Heart right ventricle (tissue), 16 donors: ENCODE results near the gene RBMS3. TPM values are rescaled to one million over a fixed set of nuclear protein-coding genes. Genes with fewer than 3 reads are reported as not detected.
A peak's percentile ranks its signal among the peaks of the same experiment; 100 is the strongest.

Experiments used
- ATAC-seq, 8 donors: fragments of 200-7000 bp; cut with Tn5 transposase; one replicate each; pipeline ENCODE4 v1.9.1; 2020; ENCODE audit warnings: mild to moderate bottlenecking in 8 of 8, moderate library complexity in 8 of 8, moderate number of reproducible peaks in 1 of 8
- DNase-seq, 2 donors: peaks; one replicate each; pipeline ENCODE4 v3.0.0-alpha.2; 2020
- H3K27ac ChIP-seq, 10 donors: fragments of 200-600 bp; sonication (generic) in 2 of 10; one replicate each; pipeline versions ENCODE4 v1.5.0 to v1.8.0; 2020 to 2022; ENCODE audit warnings: mild to moderate bottlenecking in 3 of 10
- H3K27me3 ChIP-seq, 7 donors: fragments of 200-600 bp; one replicate each; pipeline ENCODE4 v1.8.0; 2021 to 2022; ENCODE audit warnings: mild to moderate bottlenecking in 2 of 7
- H3K36me3 ChIP-seq, 9 donors: fragments of 200-600 bp; sonication (generic) in 1 of 9; one replicate each; pipeline versions ENCODE4 v1.5.0 to v1.8.0; 2020 to 2022; ENCODE audit warnings: mild to moderate bottlenecking in 2 of 9
- H3K4me1 ChIP-seq, 9 donors: fragments of 200-600 bp; sonication (generic) in 1 of 9; one replicate each; pipeline versions ENCODE4 v1.5.0 to v1.8.0; 2020 to 2022; ENCODE audit warnings: mild to moderate bottlenecking in 4 of 9
- H3K4me3 ChIP-seq, 10 donors: fragments of 200-600 bp; sonication (generic) in 2 of 10; one replicate each; pipeline versions ENCODE4 v1.5.0 to v1.8.0; 2020 to 2022; ENCODE audit warnings: mild to moderate bottlenecking in 7 of 10, moderate library complexity in 2 of 10
- H3K9me3 ChIP-seq, 11 donors: fragments of 200-600 bp in 10 of 11; sonication (generic) in 2 of 11; one replicate each; pipeline versions ENCODE4 v1.5.0 to v1.8.0; 2013 to 2022; ENCODE audit warnings: mild to moderate bottlenecking in 2 of 11, control low read depth in 1 of 11, moderate library complexity in 1 of 11
- CTCF ChIP-seq, 9 donors: fragments of 200-600 bp; sonication (generic) in 2 of 9; IDR thresholded peaks; one replicate each; pipeline versions ENCODE4 v1.5.0 to v1.8.0; 2021 to 2022; ENCODE audit warnings: antibody characterized with exemption in 9 of 9, mild to moderate bottlenecking in 5 of 9, moderate library complexity in 1 of 9
- WGBS, 2 donors: extraction: QIAGEN DNeasy Blood & Tissue Kit; methylation state at CpG; one replicate each; pipeline ENCODE4 v1.1.7; 2013; ENCODE audit warnings: inconsistent platforms in 1 of 2; 5-methylcytosine and 5-hydroxymethylcytosine counted together
- intact Hi-C, 10 donors: fragments of 100-400 bp; cut with DNase I; formaldehyde crosslinking; loops; one replicate each; pipeline versions ENCODE4 v1.11.1 to v1.14.2; 2022
- polyA plus RNA-seq, 2 donors: library from polyadenylated mRNA; stranded (reverse); fragments of 200-250 nt; gene quantifications; one replicate each; pipeline ENCODE4 v1.2.3, GENCODE V29; 2013
- total RNA-seq, 10 donors: library from RNA; stranded (reverse); fragmentation: NEBNext Ultra II Directional in 3 of 10; extraction: Animal tissue kit (Norgen Biotek cat#: 25700) in 3 of 10; gene quantifications; one replicate each; pipeline versions ENCODE4 v1.2.1 to v1.2.4, GENCODE V29; 2021 to 2023
- donor health status: Arrhythmogenic right ventricular cardiomyopathy.
- donor health status: ischemic (EF 13 %, LVEDD 7.1; RV severe dilation, severe dysfunction).
- donor health status: healthy with polysubstance abuse.
- donor health status: DM: no; HTN: yes; CAD: no.
- donor health status: DM: no; HTN: no; CAD: no.
- donor health status: ischemic (EF 25% LVEDD 6.9; RV normal size, moderate dysfunction).
- donor health status: ischemic (EF 25% LVEDD 5.7; RV mildly dilated, moderate dysfunction).
- donor health status: healthy.
- donor health status: DM: yes; HTN: yes; CAD: no.
- donor health status: Ischemic cardiomyopathy.
- donor health status: ischemic (EF 35%, LVEDD 5.7; RV mildly dilated, moderate dysfunction).
- donor health status: nonischemic (EF 11% LVEDD 7.7; RV severe dilation, severe dysfunction).
- donor health status: DM: yes; HTN: yes; CAD: no.
- donor health status: PGD.
- donor health status: ischemic (EF 29% LVEDD 5.4; RV normal size, mild dysfunction).
- donor health status: nonischemic (EF 23%, LVEDD 6.1; RV moderate dilation, normal function).

RBMS3 gene
- total and polyA plus RNA-seq, 12 donors: 3.2 to 41.1 (median 26.4) TPM

- no peaks in the 10 kb centered on the region for H3K9me3 ChIP-seq
- peaks cover 0 to 36% (median 4%) of the 10 kb centered on the region in 9 donors for H3K36me3 ChIP-seq
- no peak for TF ChIP-seq CTCF (IDR thresholded peaks at IDR 0.05)
- intact Hi-C loops: no loop called here
- no peaks in the 10 kb centered on the region for H3K27me3 ChIP-seq
- no peaks in the 10 kb centered on the region for H3K4me1 ChIP-seq
- ATAC-seq (no peak), DNase-seq (no peak)
- H3K27ac ChIP-seq: no peak overlapping the region
- no peak overlapping the region for H3K4me3 ChIP-seq
These were observed 710.3 kb downstream of the RBMS3 start for GRCh38 chr3:29991198-29991597.

GRCh38 chr3:30002797-30003196, 721.9 kb downstream of the RBMS3 start:
- Histone ChIP-seq H3K4me3 (no peak overlapping the region), H3K4me1 (peaks cover 0 to 16% (median 0%) of the 10 kb centered on the region in 9 donors), H3K9me3 (peaks cover 0 to 14% (median 0%) of the 10 kb centered on the region in 11 donors), H3K27ac (peak overlapping the region in 1 of 10 donors; percentile 16), H3K27me3 (no peaks in the 10 kb centered on the region), H3K36me3 (peaks cover 0 to 3% (median 0%) of the 10 kb centered on the region in 9 donors)
- no peak for DNase-seq
- WGBS, 2 donors: 35 to 67% methylated on average over 1 of the region's 1 CpG
- TF ChIP-seq CTCF (IDR thresholded peaks at IDR 0.05): no peak
- intact Hi-C loops: no loop called here
- ATAC-seq: peak in 2 of 8 donors; percentile 33 to 41

GRCh38 chr3:30003741-30004140, 722.9 kb downstream of the RBMS3 start:
- WGBS, 2 donors: 52 to 62% methylated on average over 1 of the region's 1 CpG
- H3K27me3 ChIP-seq: no peaks in the 10 kb centered on the region
- no peak for TF ChIP-seq CTCF (IDR thresholded peaks at IDR 0.05)
- H3K9me3 ChIP-seq: peaks cover 0 to 14% (median 0%) of the 10 kb centered on the region in 11 donors
- H3K4me1 ChIP-seq: peaks cover 0 to 18% (median 0%) of the 10 kb centered on the region in 9 donors
- no peak overlapping the region for H3K4me3 ChIP-seq
- H3K36me3 ChIP-seq: peaks cover 0 to 3% (median 0%) of the 10 kb centered on the region in 9 donors
- no peak for DNase-seq
- no peak for ATAC-seq
- intact Hi-C loops: no loop called here
- peak overlapping the region in 1 of 10 donors; percentile 22 for H3K27ac ChIP-seq

GRCh38 chr3:30004481-30004880, 723.6 kb downstream of the RBMS3 start:
- peaks cover 0 to 8% (median 0%) of the 10 kb centered on the region in 11 donors for H3K9me3 ChIP-seq
- DNase-seq (no peak), ATAC-seq (no peak)
- no peak for TF ChIP-seq CTCF (IDR thresholded peaks at IDR 0.05)
- H3K4me3 ChIP-seq: no peak overlapping the region
- 80 to 84% methylated on average over 3 of the region's 3 CpGs for WGBS, 2 donors
- H3K36me3 ChIP-seq: peaks cover 0 to 3% (median 0%) of the 10 kb centered on the region in 9 donors
- H3K4me1 ChIP-seq: peaks cover 0 to 18% (median 0%) of the 10 kb centered on the region in 9 donors
- intact Hi-C loops: no loop called here
- no peaks in the 10 kb centered on the region for H3K27me3 ChIP-seq
- H3K27ac ChIP-seq: peak overlapping the region in 1 of 10 donors; percentile 22
